ENCODE measurements around the gene ZNF444. TPM values are rescaled to one million over a fixed set of nuclear protein-coding genes. Genes with fewer than 3 reads are reported as not detected.
"Not testable (repeated sequence)": the region's sequence is repeated elsewhere in the genome, so short reads cannot be mapped to it uniquely, and the experiment has no call there.

ZNF444 gene
- total and polyA plus RNA-seq, 7 experiments from 2014 or later: 15.9 to 49.6 (median 35.3) TPM

GRCh38 chr19:56177564-56178243 is 36.6 kb downstream of the ZNF444 start:
- intact Hi-C loops (cut with micrococcal nuclease): no loop called here
- H3K27me3 Mint-ChIP-seq: peaks cover 0 to 18% (median 0%) of the 10 kb centered on the region in 5 donors
- POLR2A ChIA-PET: no interaction called here

GRCh38 chr19:56189785-56190184 is 48.7 kb downstream of the ZNF444 start:
- no peaks in the 10 kb centered on the region for H3K9me3 ChIP-seq (ENCODE audit: control insufficient read depth in 2 of 3, low read length in 3 of 3)
- H3K4me3 ChIP-seq (ENCODE audit: low read length): no peak overlapping the region
- no peak for DNase-seq
- CTCF ChIA-PET: no interaction called here
- H3K4me1 Mint-ChIP-seq: peaks cover 0 to 7% (median 0%) of the 10 kb centered on the region in 7 donors
- no peak overlapping the region for H3K4me3 Mint-ChIP-seq
- H3K27ac Mint-ChIP-seq: no peak overlapping the region
- H3K27me3 Mint-ChIP-seq: peaks cover 0 to 10% (median 6%) of the 10 kb centered on the region in 5 donors
- no peak overlapping the region for H3K27ac ChIP-seq (ENCODE audit: low read depth, low read length)
- no peaks in the 10 kb centered on the region for H3K4me1 ChIP-seq (ENCODE audit: control insufficient read depth in 2 of 2, insufficient read depth in 2 of 2, low read length in 2 of 2)
- POLR2A ChIA-PET: no interaction called here
- no peaks in the 10 kb centered on the region for H3K27me3 ChIP-seq (ENCODE audit: control insufficient read depth in 2 of 2, insufficient read depth in 2 of 2, low read length in 2 of 2)
- no peaks in the 10 kb centered on the region for H3K36me3 ChIP-seq (ENCODE audit: control insufficient read depth in 2 of 3, insufficient read depth in 3 of 3, low read length in 3 of 3)
- intact Hi-C loops (cut with micrococcal nuclease): no loop called here
- H3K9me3 Mint-ChIP-seq: peaks cover 0 to under 1% (median 0%) of the 10 kb centered on the region in 11 donors
- no peaks in the 10 kb centered on the region for H3K36me3 Mint-ChIP-seq
- ATAC-seq: no peak

More at GRCh38 chr19:56177564-56178243, 36.6 kb downstream of the ZNF444 start:
- H3K36me3 ChIP-seq (ENCODE audit: control insufficient read depth in 2 of 3, insufficient read depth in 3 of 3, low read length in 3 of 3): no peaks in the 10 kb centered on the region
- H3K4me3 ChIP-seq (ENCODE audit: low read length): no peak overlapping the region
- Mint-ChIP-seq H3K36me3 (no peaks in the 10 kb centered on the region), H3K9me3 (peaks cover 0 to 3% (median 0%) of the 10 kb centered on the region in 11 donors), H3K4me3 (no peak overlapping the region), H3K27ac (no peak overlapping the region), H3K4me1 (peaks cover 0 to 5% (median 0%) of the 10 kb centered on the region in 7 donors)
- H3K4me1 ChIP-seq (ENCODE audit: control insufficient read depth in 2 of 2, insufficient read depth in 2 of 2, low read length in 2 of 2): no peaks in the 10 kb centered on the region
- ATAC-seq (no peak), DNase-seq (no peak)
- no peak overlapping the region for H3K27ac ChIP-seq (ENCODE audit: low read depth, low read length)
- H3K9me3 ChIP-seq (ENCODE audit: control insufficient read depth in 2 of 3, low read length in 3 of 3): no peaks in the 10 kb centered on the region
- H3K27me3 ChIP-seq (ENCODE audit: control insufficient read depth in 2 of 2, insufficient read depth in 2 of 2, low read length in 2 of 2): no peaks in the 10 kb centered on the region
- CTCF ChIA-PET: interaction anchor here (0.6 kb wide), 1 partner anchor 156 kb away, joined by 3 read pairs; no protein-coding TSS in a partner anchor

- no peak overlapping the region for H3K4me3 Mint-ChIP-seq
- Histone ChIP-seq H3K27ac (ENCODE audit: low read depth, low read length) (no peak overlapping the region), H3K36me3 (ENCODE audit: control insufficient read depth in 2 of 3, insufficient read depth in 3 of 3, low read length in 3 of 3) (no peaks in the 10 kb centered on the region), H3K4me3 (ENCODE audit: low read length) (no peak overlapping the region), H3K27me3 (ENCODE audit: control insufficient read depth in 2 of 2, insufficient read depth in 2 of 2, low read length in 2 of 2) (no peaks in the 10 kb centered on the region), H3K4me1 (ENCODE audit: control insufficient read depth in 2 of 2, insufficient read depth in 2 of 2, low read length in 2 of 2) (no peaks in the 10 kb centered on the region), H3K9me3 (ENCODE audit: control insufficient read depth in 2 of 3, low read length in 3 of 3) (no peaks in the 10 kb centered on the region)
- DNase-seq (no peak), ATAC-seq (no peak)
- H3K36me3 Mint-ChIP-seq: no peaks in the 10 kb centered on the region
- no peak overlapping the region for H3K27ac Mint-ChIP-seq
- POLR2A ChIA-PET: no interaction called here
- peaks cover 0 to 2% (median 0%) of the 10 kb centered on the region in 11 donors for H3K9me3 Mint-ChIP-seq
- H3K27me3 Mint-ChIP-seq: peaks cover 0 to 5% (median 0%) of the 10 kb centered on the region in 5 donors
- CTCF ChIA-PET: no interaction called here
- peaks cover 0 to under 1% (median 0%) of the 10 kb centered on the region in 7 donors for H3K4me1 Mint-ChIP-seq
- intact Hi-C loops (cut with micrococcal nuclease): no loop called here
These were observed 50.0 kb downstream of the ZNF444 start for GRCh38 chr19:56191115-56191514.

GRCh38 chr19:56191711-56192110 is 50.6 kb downstream of the ZNF444 start:
- POLR2A ChIA-PET: no interaction called here
- H3K27me3 ChIP-seq (ENCODE audit: control insufficient read depth in 2 of 2, insufficient read depth in 2 of 2, low read length in 2 of 2): no peaks in the 10 kb centered on the region

GRCh38 chr19:56193981-56194640 is 53.0 kb downstream of the ZNF444 start:
- peaks cover 0 to 2% (median 0%) of the 10 kb centered on the region in 11 donors for H3K9me3 Mint-ChIP-seq
- H3K27me3 Mint-ChIP-seq: peaks cover 0 to 10% (median 0%) of the 10 kb centered on the region in 5 donors
- H3K4me3 ChIP-seq (ENCODE audit: low read length): no peak overlapping the region
- H3K4me3 Mint-ChIP-seq: no peak overlapping the region
- no peaks in the 10 kb centered on the region for H3K27me3 ChIP-seq (ENCODE audit: control insufficient read depth in 2 of 2, insufficient read depth in 2 of 2, low read length in 2 of 2)
- ATAC-seq (no peak), DNase-seq (no peak)
- no peaks in the 10 kb centered on the region for H3K4me1 Mint-ChIP-seq
- intact Hi-C loops (cut with micrococcal nuclease): no loop called here
- POLR2A ChIA-PET: no interaction called here
- H3K4me1 ChIP-seq (ENCODE audit: control insufficient read depth in 2 of 2, insufficient read depth in 2 of 2, low read length in 2 of 2): no peaks in the 10 kb centered on the region
- no peaks in the 10 kb centered on the region for H3K36me3 Mint-ChIP-seq
- CTCF ChIA-PET: no interaction called here
- no peak overlapping the region for H3K27ac ChIP-seq (ENCODE audit: low read depth, low read length)
- H3K27ac Mint-ChIP-seq: no peak overlapping the region
- no peaks in the 10 kb centered on the region for H3K9me3 ChIP-seq (ENCODE audit: control insufficient read depth in 2 of 3, low read length in 3 of 3)
- H3K36me3 ChIP-seq (ENCODE audit: control insufficient read depth in 2 of 3, insufficient read depth in 3 of 3, low read length in 3 of 3): no peaks in the 10 kb centered on the region

More at GRCh38 chr19:56191711-56192110, 50.6 kb downstream of the ZNF444 start:
- Mint-ChIP-seq H3K27me3 (peaks cover 0 to 4% (median 0%) of the 10 kb centered on the region in 5 donors), H3K36me3 (no peaks in the 10 kb centered on the region), H3K9me3 (peaks cover 0 to 2% (median 0%) of the 10 kb centered on the region in 11 donors), H3K27ac (no peak overlapping the region), H3K4me3 (no peak overlapping the region), H3K4me1 (no peaks in the 10 kb centered on the region)
- H3K4me1 ChIP-seq (ENCODE audit: control insufficient read depth in 2 of 2, insufficient read depth in 2 of 2, low read length in 2 of 2): no peaks in the 10 kb centered on the region
- DNase-seq (no peak), ATAC-seq (no peak)
- no peak overlapping the region for H3K27ac ChIP-seq (ENCODE audit: low read depth, low read length)
- H3K9me3 ChIP-seq (ENCODE audit: control insufficient read depth in 2 of 3, low read length in 3 of 3): no peaks in the 10 kb centered on the region
- no peaks in the 10 kb centered on the region for H3K36me3 ChIP-seq (ENCODE audit: control insufficient read depth in 2 of 3, insufficient read depth in 3 of 3, low read length in 3 of 3)
- intact Hi-C loops (cut with micrococcal nuclease): no loop called here
- CTCF ChIA-PET: no interaction called here
- no peak overlapping the region for H3K4me3 ChIP-seq (ENCODE audit: low read length)

- H3K9me3 ChIP-seq (ENCODE audit: control insufficient read depth in 2 of 3, low read length in 3 of 3); H3K27me3 Mint-ChIP-seq; DNase-seq; intact Hi-C loops (cut with micrococcal nuclease); H3K36me3 ChIP-seq (ENCODE audit: control insufficient read depth in 2 of 3, insufficient read depth in 3 of 3, low read length in 3 of 3); ATAC-seq; H3K4me1 Mint-ChIP-seq; H3K4me3 ChIP-seq (ENCODE audit: low read length); H3K27me3 ChIP-seq (ENCODE audit: control insufficient read depth in 2 of 2, insufficient read depth in 2 of 2, low read length in 2 of 2); H3K27ac Mint-ChIP-seq; H3K36me3 Mint-ChIP-seq; POLR2A ChIA-PET; H3K27ac ChIP-seq (ENCODE audit: low read depth, low read length); CTCF ChIA-PET; H3K4me3 Mint-ChIP-seq; H3K9me3 Mint-ChIP-seq; H3K4me1 ChIP-seq (ENCODE audit: control insufficient read depth in 2 of 2, insufficient read depth in 2 of 2, low read length in 2 of 2): not testable (repeated sequence)
These were observed 56.6 kb downstream of the ZNF444 start, which contains the start of gene ZSCAN5B for GRCh38 chr19:56197646-56198045. Gene ZSCAN5B (minus strand): TSS chr19:56197783. CDS start chr19:56193052, 4,731 bp downstream.

Data from naive thymus-derived CD4-positive, alpha-beta T cell (primary cell).